GM21528 (cell line): ENCODE measurements around the gene NPPB.

Source experiments
- ATAC-seq: cut with Tn5 transposase; IDR thresholded peaks from one replicate; pipeline ENCODE4 v1.9.1; 2021; ENCODE audit warnings: mild to moderate bottlenecking, moderate library complexity; ENCODE audit not compliant: unreplicated experiment, low FRiP score

The NPPB gene

DNA sequence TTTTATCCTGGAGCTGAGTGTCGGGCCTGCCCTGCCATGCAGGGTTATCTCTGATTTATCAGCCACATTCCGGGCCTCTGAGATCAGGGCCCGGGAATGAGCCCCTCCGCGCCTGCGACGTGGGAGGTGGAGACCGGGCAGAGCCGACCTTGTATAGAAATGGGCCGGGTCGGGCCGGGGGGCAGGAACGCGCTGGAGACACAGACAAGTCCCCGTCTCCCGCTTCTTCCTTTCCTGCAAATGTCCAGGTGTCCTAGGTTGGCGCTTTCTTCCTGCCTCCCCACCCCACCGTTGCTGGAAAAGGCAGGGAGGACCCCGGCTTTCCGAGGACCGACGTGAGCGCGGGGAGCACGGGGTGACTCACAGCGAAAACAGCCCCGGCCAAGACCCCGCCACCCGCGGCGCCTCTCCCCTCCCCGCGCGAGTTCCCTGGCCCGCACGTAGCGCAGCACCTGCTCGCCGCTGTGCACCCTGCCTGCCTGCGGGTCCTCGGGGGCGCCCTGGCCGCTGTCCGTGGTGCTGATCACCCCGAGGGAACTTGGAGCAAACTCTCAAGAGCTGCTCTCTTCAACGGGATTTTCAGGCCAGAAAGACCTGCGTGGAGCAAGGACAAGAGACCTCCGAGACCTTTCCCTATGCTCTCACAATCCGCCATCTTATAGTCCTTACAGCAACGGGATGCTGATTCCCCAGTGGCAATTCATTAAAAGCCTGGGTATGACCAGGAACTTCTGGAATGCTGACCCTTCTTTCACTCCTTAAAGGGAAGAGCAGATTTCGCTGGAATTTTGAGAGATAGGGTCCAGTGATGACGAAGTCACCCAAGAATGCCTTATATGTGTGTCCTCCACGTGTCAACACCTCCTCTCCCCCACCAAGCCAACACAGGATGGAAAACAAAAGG, 475 bp upstream of the NPPB start:
- no peak for ATAC-seq

DNA sequence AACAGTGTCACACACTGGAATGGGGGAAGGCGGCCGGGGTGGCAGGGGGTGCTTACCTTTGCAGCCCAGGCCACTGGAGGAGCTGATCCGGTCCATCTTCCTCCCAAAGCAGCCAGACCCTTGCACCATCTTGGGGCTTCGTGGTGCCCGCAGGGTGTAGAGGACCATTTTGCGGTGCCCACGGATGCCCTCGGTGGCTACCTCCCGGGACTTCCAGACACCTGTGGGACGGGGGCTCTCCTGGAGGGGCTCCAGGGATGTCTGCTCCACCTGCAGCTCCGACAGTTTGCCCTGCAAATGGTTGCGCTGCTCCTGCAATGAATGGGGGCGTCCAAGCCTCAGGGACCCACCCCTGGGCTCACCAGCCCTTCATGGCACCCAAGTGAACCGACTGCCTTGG, 587 bp downstream of the NPPB start:
- no peak for ATAC-seq

DNA sequence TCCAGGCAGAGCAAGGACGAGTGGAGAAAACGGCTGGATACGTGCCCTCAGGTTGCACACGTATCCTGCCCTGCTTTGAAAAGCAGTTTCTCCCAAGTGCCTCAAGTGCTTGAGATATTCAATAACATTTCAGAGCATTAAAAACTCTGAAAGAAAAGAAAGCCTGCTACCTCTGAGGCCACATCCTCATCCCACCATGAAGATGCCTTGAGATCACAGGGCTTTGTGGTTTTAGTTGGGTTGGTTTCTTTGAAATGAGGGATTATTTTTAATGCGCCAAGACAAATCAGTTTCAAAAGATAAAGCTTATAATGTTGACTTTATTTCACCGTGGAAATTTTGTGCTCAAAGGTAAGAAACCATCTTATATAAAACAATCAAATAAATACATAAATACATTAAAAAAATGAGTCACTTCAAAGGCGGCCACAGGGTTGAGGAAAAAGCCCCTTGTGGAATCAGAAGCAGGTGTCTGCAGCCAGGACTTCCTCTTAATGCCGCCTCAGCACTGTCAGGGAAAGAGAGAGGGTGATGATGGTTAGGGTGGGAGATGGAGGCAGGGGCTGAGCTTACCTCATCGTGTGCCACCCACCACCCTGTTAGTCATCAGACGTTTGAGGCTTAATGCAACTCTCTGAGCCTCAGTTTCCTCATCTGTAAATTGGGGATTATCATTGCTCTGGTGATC, 1.4 kb downstream of the NPPB start:
- no peak for ATAC-seq

DNA sequence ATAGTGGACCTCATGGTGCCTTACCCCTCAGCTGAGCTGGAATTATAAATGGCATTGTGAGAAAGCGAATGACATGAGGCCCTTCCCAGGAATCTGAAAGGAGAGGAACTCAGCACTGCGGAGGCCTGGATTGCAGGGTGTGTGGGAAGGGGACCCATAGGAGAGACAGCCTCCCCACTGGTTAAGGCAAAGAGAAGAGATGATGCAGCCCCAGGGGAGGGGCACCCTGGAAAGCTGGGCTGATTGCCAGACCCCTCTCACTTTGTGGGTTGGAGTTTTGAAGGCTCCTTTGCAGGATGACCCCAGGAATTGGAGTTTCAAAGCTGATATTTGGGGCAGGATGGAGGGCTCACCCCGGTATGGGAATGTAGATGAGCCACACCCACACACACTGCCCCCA, 2.0 kb downstream of the NPPB start:
- ATAC-seq: no peak

- no peak for ATAC-seq
Measured at GRCh38 chr1:11855430-11855829, 3.3 kb downstream of the NPPB start.

DNA sequence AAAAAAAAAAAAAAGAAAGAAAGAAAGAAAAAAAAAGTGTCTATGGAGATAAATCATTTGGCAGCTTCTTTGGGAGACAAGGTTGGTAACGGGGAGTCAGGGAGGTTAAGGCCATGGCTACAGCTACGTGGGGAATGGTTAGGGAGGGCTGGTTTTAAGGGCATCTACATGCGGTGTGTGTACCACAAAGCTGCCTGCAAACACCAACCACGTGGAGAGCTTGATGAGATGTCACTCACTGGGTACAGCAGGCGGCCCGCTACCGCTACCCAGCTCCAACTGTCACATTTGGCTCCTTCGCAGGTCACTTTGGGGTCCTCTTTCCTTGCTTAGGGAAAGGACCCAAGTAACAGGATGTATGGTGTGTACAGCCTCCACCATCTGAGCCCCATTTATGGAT, 4.2 kb downstream of the NPPB start:
- no peak for ATAC-seq

DNA sequence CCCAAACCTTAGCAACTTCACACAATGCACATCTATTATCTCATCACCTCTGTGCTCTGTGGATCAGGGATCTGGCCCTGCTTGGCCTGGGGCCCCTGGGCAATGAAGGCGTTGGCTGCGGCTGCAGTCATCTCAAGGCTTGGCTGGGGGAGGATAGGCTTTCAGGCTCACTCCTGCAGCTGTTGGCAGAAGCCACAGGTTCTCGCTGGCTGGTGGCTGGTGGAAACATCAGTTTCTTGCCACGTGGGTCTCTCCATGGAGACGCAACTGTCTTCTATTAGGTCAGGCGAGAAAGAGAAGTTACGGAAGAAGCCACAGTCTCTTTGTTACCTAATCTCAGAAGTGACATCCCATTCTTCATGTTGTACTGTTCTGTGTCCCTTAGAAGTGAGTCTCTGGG, 7.6 kb downstream of the NPPB start:
- no peak for ATAC-seq

DNA sequence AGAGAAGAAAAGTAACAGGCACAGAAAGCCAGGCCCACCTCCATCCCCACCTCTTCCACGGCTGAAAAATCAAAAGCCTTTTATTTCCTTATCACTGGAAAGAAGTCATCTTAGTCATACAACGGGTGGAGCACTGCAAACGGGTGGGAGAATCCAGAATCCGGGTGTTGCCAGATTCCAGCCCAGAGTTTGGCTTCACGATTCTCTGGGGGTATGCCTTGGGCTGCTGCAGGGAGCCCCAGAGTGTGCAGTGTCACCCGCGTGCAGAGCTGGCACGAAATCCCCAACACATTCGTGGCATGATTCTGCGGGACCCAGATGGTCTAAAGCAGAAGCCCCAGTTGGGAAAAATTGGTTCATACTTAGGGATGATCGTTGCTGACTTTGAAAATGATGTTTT, 8.6 kb downstream of the NPPB start:
- ATAC-seq: no peak

GRCh38 chr1:11848373-11848700, 10.4 kb downstream of the NPPB start:
- no peak for ATAC-seq

DNA sequence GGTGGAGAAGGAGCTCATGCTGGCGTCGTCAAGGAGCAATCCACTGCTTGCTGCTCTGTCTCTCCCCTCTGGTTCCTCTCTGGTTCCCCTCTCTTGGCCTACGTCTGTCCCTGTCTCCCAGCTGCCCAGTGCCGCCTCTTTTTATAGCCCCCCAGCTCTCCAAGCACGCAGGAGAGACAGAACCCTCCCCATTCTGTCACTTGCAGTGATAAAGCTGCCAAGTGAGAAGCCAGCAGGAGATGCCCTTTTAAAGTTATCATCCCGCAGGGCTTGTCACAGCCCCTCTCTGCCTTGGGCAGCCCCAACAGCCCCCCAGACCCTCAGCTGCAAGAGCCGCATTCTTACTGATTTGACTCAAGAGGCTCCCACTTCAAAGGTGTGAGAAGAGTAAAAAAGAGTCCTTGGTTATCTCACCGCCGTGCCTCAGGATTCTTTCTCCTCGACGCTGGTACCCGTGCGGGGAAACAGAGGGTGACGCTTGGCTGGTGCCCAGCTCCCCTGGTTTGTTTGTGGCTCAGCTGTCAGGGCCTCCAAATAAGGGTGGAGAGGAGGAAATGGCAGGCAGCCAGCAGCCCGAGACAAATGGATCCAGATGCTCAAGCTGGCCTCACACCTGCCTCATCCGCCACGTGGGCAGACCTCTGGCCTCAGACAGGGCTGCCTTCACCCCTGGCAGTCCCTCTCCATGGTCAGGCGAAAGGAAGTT, 10.9 kb downstream of the NPPB start, which contains the start of gene NPPA:
Gene NPPA, minus strand, starts transcription at position 117 of the 706 bp plus-strand sequence. Its CDS starts 99 bp downstream, at position 18.
- no peak for ATAC-seq

DNA sequence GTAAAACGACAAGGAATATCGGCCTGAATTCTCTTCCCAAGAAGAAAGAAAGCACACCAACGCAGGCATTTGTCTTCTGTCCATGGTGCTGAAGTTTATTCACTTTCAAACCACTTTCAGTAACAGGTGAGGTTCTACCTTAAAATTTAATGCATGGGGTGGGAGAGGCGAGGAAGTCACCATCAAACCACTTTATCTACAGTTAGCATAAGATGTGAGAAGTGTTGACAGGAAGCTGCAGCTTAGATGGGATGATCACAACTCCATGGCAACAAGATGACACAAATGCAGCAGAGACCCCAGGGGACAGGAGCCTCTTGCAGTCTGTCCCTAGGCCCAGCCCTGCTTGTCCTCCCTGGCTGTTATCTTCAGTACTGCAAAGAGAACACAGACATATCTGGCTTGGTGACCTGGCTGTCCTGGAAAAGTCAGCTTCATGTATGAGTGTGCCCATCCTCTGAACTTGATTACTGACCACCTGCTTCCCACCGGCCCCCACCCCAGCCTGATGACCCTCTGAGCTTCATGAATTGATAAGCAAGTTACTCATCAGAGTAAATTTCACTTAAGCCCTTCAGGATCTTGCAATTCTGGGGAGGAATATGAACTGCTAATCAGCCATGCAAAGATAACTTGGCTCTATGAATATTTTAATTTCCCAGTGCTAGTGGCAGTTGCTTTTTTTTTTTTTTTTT, 13.0 kb downstream of the NPPB start:
- ATAC-seq: no peak

GRCh38 chr1:11842154-11843041, 16.3 kb downstream of the NPPB start:
- no peak for ATAC-seq

DNA sequence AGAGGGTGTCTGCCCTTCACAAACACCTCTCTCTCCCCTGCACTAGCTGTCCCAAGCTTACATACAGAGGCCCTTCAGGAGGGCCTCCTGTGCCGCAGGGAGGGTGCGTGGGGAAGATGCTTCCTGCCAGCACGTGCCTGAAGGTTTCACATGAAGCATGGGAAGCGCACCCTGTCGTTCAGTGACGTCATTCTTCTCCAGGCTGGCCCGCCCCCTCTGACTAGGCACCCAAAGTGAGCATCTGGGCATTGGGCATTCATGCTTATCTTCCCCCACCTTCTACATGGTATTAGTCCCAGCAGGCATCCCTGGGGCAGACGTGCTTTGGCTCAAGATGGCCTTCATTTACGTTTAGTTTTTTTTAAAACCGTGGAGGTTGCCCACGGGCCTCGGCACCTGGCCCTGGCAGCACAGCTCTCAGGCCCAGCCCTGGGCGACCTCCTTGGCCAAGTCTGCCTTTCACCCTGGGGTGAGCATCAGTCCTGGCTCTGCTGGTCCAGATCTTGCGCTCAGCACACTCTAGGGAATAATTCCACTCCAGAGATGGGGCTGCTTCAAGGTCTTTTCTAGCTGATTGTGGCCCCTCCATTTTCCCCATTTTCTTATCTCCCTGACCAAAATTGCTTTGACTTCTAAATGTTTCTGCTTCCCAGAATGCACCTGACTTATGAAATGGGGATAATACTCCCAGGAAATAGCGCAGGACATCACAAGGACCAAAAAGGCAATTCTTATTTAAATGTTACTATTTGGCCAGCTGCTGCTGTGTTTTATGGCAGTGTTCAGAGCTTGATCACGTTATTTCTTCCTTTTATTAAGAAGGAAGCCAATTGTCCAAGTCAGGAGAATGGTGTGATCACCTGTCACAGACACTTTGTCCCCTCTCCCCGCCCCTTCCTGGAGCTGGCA, 17.2 kb downstream of the NPPB start:
- no peak for ATAC-seq

- ATAC-seq: no peak
Measured at GRCh38 chr1:11839727-11840705, 18.7 kb downstream of the NPPB start.

GRCh38 chr1:11838349-11839272, 20.1 kb downstream of the NPPB start:
- no peak for ATAC-seq

DNA sequence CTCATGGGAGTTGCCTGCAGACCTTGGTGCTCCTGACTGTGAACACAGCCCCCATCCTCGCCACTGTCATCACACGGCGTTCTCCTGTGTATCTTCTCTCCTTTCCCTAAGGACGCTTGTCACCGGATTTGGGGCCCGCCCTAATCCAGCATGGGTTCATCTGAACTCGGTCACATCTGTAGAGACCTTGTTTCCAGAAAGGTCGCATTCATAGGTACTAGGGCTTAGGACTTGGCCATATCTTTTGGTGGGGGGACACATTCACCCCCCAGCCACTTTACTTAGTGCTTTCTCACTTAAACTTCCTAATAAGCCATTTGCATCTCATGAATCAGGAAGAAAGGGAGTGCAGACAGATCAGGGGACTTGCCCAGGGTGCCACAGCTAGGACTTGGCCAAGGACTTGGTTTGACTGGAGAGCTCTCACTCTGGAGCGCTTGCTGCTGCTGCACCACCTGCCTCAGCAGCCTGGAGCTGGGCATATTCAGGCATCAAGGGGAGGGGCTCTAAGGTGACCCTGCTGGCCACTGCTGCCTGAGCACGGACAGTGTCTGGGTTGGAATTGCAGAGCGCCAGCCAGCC, 20.9 kb downstream of the NPPB start:
- ATAC-seq: no peak
